T47D (cell line): Measurements from ENCODE around the gene ACTN1.

Experiments
- DNase-seq, 2 experiments: peaks; one replicate each; pipeline versions ENCODE4 v3.0.0 to v3.0.0-alpha.2; 2011 to 2012; ENCODE audit warnings: low read depth in 1 of 2, low spot score in 1 of 2
- JUND ChIP-seq: IDR thresholded peaks from 2 replicates; pipeline ENCODE4 v1.6.1; 2012; ENCODE audit warnings: low read depth
- in situ Hi-C: cut with HindIII; loops from 2 replicates; pipeline ENCODE4 v1.10.0; 2016; ENCODE audit warnings: low sequenced_read_pairs, low pct_unique_long_range_greater_than_20kb

Gene ACTN1

DNA sequence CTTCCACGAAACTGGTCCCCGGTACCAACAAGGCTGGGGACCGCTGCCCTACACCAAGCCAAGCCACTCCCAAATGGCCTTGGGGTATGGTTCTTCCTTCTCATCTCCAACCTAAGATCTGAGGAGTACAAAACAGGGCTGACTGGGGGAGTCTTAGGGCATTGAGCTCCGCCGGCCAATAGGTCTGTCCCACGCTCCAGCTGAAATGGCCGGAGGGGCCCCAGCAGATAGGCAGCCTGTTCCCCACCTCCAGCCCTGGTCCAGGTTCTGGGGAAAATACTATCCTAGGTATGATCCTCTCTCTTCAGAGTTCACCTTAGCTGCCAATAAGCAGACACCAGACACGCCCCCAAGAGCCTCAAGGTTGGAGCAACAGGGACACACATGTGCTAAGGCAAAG, 90.2 kb downstream of the ACTN1 start:
- no peak for DNase-seq
- no peak for TF ChIP-seq JUND
- in situ Hi-C loops: no loop called here

DNA sequence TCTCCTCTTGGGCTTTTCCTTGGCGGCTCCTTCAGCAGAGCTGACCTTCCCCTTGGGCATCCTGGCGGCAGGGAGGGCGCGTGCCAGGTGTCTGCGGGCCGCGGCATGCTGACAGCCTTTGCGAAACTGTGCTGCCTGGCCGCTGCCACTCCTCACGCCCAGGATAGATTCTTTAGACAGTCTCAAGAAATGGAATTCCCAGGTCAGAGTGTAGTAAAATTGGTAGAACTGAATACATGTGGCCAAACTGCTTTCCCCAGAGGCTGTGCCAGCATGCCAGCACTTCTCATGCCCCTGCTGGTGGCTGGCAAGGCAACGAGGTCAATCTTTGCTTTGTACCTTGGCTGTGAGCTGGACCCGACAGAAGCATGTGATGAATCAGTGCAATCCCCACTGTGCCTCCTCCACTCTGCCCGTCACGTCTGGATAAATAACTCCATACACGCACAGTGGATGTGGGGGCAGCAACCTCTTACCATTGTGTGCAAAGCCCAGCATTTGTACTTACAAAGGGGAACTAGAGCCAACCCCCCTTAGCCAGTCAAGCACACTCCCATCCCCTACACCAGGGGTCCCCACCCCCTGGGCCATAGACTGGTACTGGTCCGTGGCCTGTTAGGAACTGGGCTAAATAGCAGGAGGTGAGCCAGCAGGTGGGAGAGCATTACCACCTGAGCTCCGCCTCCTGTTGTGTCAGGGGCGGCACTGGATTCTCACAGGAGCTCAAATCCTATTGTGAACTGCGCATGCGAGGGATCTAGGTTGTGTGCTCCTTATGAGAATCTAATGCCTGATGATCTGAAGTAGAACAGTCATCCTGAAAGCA, 90.9 kb downstream of the ACTN1 start:
- no peak for TF ChIP-seq JUND
- in situ Hi-C loops: no loop called here
- DNase-seq: no peak

DNA sequence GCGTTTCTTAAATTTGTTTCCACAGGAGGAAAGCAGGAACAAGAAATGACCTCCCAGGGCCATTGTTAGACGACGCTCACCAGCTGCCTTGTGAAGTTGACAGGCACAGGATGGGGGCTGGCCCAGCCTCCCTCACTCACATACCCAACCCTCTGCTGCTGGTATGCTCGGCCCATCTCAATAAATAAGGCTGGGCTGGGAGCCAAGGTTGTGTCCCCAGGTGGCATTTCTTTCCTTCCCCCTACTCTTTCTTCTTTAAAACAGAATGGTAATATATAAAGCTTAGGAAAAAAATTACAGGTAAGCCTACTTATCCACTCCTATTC, 93.0 kb downstream of the ACTN1 start:
- TF ChIP-seq JUND: no peak
- in situ Hi-C loops: no loop called here
- no peak for DNase-seq

DNA sequence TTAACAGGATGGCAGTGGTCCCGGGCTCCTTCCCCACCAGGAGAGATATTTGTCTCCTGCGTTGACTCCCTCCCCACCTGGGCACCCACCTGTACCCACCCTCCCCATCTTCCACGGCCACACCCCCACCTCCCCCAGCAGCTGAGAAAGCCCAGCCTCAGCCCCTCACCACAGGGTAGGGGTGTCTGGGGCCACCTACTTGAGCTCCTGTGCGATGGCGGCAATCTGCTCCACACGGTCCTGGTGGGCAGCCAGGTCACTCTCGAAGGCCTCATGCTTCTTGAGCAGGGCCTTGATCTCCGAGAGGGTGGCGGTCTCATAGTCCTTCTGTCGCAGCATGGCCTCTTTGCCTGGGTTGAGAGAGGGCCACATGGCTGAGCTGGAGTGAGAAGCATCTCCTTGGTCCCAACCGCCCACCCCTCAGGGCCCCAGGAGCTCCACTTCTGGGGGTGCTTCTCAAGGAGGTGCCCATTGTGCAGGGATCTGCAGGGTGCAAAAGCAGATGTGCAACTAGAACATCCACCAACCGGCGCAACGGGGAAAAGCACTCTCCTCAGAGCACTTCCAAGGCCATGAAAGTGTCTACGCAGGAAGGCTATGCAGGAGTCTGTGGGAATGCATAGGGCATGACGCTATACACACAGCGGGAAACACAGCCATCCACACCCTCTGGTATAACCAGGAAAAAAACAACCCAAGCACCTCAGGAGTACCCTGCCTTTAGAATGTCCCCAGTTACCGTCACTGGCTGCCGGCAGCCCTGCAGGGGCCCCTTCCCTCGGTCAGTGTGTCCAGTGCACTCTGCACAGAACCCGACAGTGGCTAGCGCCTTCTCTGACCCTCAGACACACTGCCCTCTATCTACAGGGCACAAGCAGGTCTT, 93.6 kb downstream of the ACTN1 start:
- TF ChIP-seq JUND: no peak
- DNase-seq: no peak
- in situ Hi-C loops: no loop called here

DNA sequence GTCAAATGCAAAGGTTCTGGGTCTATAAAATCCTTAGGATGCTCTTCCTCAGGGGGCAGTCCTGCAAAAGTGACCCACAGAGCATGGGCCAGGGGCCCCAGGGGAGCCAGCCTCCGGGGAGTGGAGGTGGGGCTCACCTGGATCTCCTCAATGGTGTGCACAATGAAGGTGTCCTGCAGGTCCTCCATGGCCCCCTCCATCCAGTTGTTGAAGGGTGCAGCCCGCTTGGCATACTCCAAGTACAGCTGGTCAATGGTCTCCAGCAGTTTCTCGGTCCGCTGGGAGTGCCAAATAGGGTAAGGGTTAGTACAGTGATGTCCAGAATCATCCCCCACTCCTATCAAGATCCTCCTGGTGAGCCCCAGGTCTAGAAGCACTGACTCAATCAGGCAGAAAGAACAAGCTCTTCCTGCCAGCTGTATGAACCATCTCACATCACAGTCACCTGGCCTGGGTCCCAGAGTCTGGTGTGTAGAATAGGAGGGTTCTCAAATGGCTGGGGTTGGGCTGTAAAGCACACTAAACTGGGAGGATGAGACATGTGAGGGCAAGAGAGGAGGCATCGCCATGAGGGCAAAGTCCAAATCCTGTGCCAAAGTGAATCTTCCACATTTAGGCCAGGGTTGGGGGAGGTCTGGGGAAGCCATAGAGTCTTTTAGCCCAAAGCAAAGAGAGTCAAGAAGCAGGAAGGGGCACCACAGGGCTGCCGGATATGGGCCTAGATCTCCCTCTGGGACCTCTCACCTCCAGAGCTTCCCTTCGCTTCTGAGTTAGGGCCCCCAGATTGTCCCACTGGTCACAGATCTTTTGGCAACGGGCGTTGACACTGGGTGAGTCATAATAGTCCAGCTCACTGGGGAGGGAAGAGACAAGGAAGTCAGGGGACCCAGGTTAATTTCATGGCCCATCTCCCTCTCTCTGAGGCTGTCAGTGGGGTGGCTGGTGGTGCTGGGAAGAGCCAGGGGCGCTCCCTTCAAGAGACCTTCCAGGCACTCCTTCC, 94.8 kb downstream of the ACTN1 start:
- in situ Hi-C loops: no loop called here
- DNase-seq: no peak

DNA sequence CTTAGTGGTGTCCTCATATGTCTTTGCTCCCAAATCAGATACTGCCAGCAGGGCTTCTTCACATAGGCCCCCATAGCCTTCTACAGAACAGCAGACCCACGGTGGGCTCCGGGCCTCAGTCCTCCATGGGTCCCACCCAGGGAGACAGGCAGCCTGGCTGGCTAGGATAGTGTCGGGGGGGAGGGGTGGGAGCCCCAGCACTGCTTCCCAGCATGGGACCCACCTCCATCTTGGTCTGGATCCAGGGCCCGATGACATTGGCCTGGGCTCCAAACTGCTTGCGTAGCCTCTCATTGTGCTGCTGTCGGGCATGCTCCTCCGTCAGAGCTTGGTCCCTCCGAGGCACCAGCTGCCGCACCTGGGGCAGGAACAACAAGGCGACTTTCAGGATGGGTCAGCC, 96.9 kb downstream of the ACTN1 start:
- TF ChIP-seq JUND: no peak
- no peak for DNase-seq
- in situ Hi-C loops: no loop called here

More for the DNA sequence above, 94.8 kb downstream of the ACTN1 start:
- TF ChIP-seq JUND: no peak

DNA sequence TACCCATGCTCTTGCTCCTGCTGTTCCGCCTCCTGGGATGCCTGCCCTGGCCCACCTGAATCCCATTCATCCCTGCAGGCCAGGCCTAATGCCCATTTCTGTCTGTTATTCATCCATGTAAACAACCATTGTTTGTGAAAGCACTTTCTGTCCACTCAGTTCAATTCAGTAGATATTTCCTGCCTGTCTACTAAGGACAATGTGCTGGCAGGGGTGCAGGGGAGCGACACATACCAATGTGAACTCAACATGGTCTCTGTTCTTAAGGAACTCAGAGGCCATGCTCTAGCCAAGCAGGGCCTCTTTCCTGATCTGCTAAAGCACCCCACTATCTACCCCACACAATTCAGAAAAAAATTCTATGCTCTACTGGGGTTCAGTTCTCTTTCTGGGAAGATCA, 97.7 kb downstream of the ACTN1 start:
- in situ Hi-C loops: no loop called here
- no peak for DNase-seq
- TF ChIP-seq JUND: no peak

DNA sequence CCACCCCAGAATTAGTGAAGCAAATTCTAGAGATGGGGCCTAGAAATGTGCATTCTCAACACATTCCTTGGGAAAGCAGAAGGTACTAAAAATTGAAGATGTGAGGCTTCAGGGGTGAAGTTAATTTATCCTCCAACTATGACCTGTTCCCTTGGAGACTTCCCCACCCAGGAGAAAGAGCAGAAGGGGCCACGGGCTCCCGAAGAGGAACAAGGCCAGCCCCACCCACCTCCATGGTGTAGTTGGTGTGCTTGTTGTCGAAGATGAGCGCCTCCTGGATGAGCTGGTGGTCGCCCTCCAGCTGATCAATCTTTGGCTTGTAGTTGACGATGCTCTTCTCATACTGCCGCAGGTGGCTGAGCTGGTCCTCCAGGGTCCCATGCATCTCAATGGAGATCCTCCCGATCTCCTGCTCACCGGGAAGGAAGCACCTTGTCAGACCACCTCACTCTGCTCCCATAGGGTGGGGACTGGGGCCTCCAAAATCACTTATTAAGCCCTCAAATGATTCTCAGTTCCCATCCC, 98.5 kb downstream of the ACTN1 start:
- no peak for TF ChIP-seq JUND
- in situ Hi-C loops: no loop called here
- no peak for DNase-seq

DNA sequence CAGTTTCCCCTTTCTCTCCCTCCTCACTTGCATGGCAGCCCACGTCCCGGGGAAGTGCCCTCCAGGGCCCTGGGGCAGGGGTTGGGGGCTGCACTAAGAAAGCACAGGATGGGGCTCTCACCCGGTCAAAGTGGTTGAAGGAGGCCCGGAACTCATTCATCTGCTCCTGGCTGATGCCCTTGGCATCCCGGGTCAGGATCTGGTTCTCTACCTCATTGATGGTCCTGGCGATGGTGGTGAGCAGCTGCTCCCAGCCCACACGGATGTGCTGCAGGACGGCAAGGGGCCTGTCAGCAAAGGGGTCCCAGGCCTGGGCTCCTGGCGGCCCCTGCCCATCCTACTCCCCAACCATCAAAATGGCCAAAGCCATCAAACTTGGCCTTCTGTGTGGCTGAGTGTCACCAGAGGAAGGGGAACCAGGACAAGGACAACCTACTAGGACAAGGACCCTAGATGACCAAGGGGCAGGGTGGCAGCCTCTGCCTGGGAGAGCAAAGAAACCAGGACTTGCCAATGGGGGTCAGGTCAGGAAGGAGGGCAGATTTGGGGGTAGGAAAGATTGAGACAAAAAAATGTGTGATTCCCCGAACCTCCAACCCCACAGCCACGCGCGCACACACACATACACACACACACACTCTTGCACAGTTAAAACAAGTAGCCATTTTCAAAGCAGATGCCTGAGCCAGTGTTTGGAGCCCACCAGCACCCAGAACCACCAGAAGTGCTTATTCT, 99.1 kb downstream of the ACTN1 start:
- DNase-seq: no peak
- in situ Hi-C loops: no loop called here
- TF ChIP-seq JUND: no peak

DNA sequence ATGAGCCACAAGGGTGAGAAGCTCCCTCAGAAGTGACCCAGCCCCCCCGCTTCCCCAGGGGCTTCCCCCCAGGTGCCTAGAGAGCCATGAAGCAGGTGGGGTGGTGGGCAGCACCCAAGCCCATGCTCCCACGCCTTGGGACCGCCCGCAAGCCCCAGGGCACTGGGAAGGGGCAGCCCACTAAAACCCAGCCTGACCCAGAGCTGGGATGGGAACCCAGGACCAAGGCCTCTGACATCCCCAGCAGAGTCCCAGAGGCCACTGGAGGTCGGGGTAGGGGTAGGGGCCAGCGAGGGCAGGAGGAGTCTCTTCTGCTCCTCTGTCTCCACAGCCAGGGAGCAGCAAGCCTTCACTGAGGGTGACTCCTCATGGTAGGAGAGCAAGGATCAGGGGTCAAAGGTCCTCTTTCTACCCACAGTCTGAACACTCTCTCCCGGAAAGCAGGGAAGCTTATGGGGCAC, 99.8 kb downstream of the ACTN1 start:
- in situ Hi-C loops: no loop called here
- TF ChIP-seq JUND: no peak
- no peak for DNase-seq

DNA sequence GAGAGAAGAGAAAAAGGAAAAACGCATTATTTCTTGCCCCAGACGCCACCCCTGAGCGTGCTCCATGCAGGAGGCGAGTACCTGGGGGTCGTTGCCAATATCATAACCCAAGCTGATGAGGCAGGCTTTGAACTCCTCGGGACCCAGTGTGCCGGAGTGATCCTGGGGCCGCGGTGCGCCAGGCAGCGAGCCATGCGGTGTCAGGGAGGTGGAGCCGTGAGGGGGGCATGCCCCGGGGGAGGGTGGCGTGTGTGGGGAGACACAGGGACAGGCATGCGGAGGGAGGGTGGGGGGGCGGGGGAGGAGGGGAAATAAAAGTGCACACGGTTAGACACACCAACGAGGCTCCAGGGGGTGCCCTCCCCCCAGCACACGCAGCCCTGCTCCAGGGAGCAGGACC, 100.2 kb downstream of the ACTN1 start:
- in situ Hi-C loops: no loop called here
- no peak for TF ChIP-seq JUND
- DNase-seq: no peak

DNA sequence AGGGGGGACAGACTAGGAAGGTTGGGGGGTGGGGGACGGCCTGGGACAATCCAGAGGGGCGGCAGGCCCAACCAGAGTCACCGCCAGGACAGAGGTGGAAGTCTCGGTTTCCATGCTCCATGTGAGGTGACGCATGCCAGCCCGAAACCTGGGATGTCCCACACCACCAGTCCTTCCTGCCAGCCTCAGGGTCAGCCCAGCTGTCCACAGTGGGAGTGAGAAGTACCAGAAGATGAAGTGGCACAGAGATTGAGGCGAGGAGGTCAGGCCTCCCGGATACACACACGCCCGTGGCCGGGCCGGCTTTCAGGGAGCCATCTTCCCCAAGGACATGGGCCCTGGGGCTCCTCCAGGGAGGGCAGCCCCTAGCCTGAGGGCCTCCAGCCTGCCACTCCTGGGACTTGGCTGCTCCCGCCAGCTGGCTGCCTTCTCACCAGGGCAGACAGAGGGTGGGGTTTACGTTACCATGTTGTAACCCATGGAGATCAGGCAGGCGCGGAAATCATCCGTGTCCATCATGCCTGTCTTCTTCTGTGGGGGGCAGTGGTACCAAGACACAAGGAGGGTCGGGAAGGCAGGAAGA, 101.0 kb downstream of the ACTN1 start:
- DNase-seq: no peak
- in situ Hi-C loops: no loop called here
- TF ChIP-seq JUND: no peak
